ENCODE data around the gene LIPG. TPM values are rescaled to one million over a fixed set of nuclear protein-coding genes. Genes with fewer than 3 reads are reported as not detected.

The LIPG gene
- total RNA-seq, 2 donors from 2014 or later = not detected

DNA sequence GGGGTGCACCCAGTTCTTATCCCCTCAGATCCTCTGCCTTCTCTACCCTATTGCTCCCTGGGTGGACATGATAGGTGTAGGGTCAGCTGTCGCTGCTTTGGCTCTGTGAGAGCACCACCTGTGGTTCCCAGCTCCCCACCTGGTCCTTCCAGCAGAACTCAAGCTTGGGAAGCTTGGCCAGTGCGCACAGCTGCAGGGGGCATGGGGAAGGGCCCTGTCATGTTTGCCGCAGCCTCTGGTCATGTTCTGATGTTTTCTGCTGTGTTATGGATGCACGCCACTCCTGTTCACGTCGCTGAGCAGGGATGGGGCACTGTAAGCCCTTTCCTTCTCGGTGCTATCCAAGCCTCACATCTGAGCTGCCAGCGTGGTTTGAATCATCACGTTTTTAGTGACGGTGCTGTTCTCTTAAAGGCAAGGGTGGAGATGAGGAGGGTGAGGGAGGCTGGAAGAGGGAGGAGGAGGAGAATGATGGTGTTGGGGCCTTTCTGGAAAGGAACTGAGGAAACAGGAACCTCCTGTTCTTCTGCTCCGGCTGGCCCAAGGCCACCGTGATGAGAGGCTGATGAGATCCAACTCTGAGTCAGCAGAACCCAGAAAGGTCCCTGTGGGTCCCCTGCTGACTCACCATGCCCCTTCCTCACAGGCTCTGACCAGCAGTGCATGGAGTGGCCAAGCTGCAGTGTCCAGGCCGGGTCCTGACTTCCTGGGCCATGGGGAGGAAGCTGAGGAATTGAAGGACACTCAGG, 78.0 kb downstream of the LIPG start:
- H3K36me3 Mint-ChIP-seq (ENCODE audit: low read depth) = no peaks in the 10 kb centered on the region
- no peak for ATAC-seq (replicated peaks)
- no peaks in the 10 kb centered on the region for H3K9me3 Mint-ChIP-seq
- H3K4me1 Mint-ChIP-seq = no peaks in the 10 kb centered on the region
- H3K27ac Mint-ChIP-seq = no peak overlapping the region
- H3K27me3 Mint-ChIP-seq = peaks cover 7% of the 10 kb centered on the region
- no peak overlapping the region for H3K4me3 Mint-ChIP-seq

DNA sequence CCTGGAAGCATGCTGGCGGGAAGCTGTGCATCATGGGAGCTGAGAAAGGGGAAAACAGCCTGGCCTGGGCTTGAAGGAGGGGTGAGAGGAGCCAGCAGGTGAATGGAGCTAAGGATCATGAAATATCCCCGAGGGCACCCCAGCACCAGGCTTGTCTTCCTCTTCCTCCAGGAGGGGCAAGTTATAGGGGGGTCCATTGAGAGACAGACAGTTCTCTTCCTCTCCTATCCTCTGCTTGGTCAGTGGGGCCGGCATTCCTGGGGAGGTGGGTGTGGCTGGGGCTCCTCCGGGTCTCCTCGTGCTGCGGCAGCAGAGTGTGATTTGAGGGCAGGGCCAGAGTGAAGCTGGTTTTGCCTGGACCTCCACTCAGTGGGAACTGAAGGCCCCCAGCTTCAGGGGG, 78.9 kb downstream of the LIPG start:
- no peaks in the 10 kb centered on the region for H3K36me3 Mint-ChIP-seq (ENCODE audit: low read depth)
- peaks cover 7% of the 10 kb centered on the region for H3K27me3 Mint-ChIP-seq
- H3K4me3 Mint-ChIP-seq = no peak overlapping the region
- no peaks in the 10 kb centered on the region for H3K9me3 Mint-ChIP-seq
- ATAC-seq (replicated peaks) = no peak
- H3K4me1 Mint-ChIP-seq = no peaks in the 10 kb centered on the region
- no peak overlapping the region for H3K27ac Mint-ChIP-seq

DNA sequence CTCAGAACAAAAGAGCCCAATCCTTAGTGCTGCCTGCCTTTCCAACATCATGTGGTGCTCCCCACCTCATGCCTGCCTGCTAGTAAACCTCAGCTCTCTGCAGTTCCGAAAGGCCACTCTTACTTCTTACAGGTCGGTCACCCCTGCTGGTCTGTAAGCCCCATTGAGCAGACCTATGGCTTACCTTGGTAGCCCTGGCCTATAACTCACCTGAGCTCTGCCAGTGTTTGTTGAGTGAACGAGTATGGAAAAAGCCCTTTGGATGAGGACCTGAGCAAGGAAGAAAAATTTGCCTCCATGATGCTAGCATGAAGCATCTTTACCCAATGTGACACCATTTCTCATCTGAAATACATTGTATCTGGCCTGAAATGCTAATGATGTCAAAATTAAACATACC, 83.3 kb downstream of the LIPG start:
- no peak for ATAC-seq (replicated peaks)
- H3K36me3 Mint-ChIP-seq (ENCODE audit: low read depth) = no peaks in the 10 kb centered on the region
- no peak overlapping the region for H3K27ac Mint-ChIP-seq
- H3K4me3 Mint-ChIP-seq = no peak overlapping the region
- H3K27me3 Mint-ChIP-seq = peaks cover 4% of the 10 kb centered on the region
- no peaks in the 10 kb centered on the region for H3K9me3 Mint-ChIP-seq
- H3K4me1 Mint-ChIP-seq = no peaks in the 10 kb centered on the region

DNA sequence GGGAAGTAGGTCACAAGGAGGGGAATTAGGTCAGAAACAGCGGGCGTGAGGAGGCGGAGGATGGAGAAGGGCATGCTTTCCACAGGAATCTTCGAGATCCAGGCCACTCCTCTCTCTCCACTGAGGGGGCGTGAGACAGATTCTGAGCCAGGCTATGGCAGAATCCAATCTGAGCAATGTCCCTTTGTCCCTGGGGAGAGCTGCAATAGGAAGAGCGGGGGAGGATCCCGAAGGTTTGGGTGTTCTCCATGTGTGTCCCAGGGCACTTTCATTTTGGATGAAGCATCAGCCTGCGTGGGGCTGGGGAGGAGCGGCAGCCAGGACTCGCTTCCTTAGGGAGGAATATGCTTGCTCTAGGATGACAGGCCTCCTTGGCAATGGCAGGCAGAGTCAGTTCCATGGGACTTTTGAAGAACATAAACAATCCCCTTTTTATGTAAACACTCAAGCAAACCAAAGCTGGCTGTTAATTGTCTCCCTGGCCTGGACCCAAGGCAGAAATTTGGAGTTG, 84.0 kb downstream of the LIPG start:
- H3K27me3 Mint-ChIP-seq = peaks cover 4% of the 10 kb centered on the region
- H3K9me3 Mint-ChIP-seq = no peaks in the 10 kb centered on the region
- no peak overlapping the region for H3K4me3 Mint-ChIP-seq
- ATAC-seq (replicated peaks) = no peak
- H3K4me1 Mint-ChIP-seq = no peaks in the 10 kb centered on the region
- no peaks in the 10 kb centered on the region for H3K36me3 Mint-ChIP-seq (ENCODE audit: low read depth)
- no peak overlapping the region for H3K27ac Mint-ChIP-seq

DNA sequence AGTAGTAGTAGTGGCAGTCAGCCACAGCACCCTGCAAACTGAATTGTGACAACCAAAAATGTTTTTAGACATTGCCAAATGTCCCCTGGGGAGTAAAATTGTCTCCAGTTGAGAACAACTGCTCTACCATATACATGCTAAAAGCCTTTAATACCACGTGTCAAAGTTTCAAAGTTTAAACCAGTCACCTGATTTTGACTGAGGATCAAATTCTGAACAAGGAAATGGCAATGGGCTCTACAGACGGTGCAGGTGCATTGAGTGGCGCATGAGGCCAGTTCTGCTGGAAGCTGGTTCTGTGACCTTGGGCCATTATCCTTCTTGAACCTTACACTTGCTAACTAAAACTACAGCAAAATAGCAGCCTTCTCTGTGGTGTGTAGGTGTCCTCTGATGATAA, 85.0 kb downstream of the LIPG start:
- Mint-ChIP-seq H3K4me1 (no peaks in the 10 kb centered on the region), H3K27ac (no peak overlapping the region), H3K36me3 (ENCODE audit: low read depth) (no peaks in the 10 kb centered on the region), H3K4me3 (no peak overlapping the region), H3K9me3 (no peaks in the 10 kb centered on the region), H3K27me3 (peaks cover 4% of the 10 kb centered on the region)
- ATAC-seq (replicated peaks) = no peak

DNA sequence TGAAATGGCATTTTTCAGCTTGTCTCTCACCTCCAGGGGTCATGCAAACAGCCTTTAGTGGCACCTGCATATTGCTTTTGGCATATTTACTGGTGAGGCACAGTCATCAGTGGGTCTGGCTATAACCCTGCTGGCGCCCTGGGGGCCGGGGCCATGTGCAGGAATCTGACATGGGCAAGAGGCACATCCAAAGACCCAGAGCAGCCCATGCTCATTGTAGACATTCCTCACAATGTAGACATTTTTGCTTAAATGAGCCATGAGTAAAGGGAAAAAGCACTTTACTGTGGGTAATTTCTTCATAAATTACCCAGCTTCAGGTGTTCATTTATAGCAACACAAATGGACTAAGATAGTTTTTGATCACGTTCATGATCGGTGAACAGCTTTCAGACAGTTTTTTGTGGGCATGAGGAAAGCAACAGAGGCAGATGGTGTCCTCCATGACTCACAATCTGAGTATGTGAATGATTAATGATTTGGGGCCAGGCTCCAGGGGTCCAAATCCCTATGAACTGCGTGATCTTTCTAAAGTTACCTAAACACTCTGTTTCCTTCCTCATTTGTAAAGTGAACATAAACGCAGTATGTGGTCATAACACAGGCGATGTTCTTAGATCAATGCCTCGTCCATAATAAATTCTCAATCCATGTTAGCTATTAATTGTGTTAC, 85.8 kb downstream of the LIPG start:
- Mint-ChIP-seq H3K36me3 (ENCODE audit: low read depth) (no peaks in the 10 kb centered on the region), H3K4me1 (no peaks in the 10 kb centered on the region), H3K9me3 (no peaks in the 10 kb centered on the region), H3K27ac (no peak overlapping the region), H3K4me3 (no peak overlapping the region), H3K27me3 (peaks cover 4% of the 10 kb centered on the region)
- ATAC-seq (replicated peaks) = no peak

DNA sequence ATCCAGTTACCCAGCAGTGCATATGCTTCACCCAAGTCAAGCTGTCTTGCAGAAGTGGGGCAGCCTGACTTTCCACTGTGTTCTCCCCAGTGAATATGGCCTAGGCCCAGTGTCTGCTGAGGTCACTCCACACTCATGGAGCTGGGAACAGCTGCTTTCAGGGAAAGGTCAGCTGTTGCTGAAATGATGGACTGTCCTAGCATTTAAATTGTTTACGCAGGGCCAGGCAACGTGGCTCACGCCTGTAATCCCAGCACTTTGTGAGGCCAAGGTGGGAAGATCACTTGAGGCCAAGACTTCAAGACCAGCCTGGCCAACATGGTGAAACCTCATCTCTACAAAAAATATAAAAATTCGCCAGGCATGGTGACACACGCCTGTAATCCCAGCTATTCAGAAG, 86.5 kb downstream of the LIPG start:
- Mint-ChIP-seq H3K9me3 (no peaks in the 10 kb centered on the region), H3K27ac (no peak overlapping the region), H3K27me3 (peaks cover 4% of the 10 kb centered on the region), H3K36me3 (ENCODE audit: low read depth) (no peaks in the 10 kb centered on the region), H3K4me3 (no peak overlapping the region), H3K4me1 (no peaks in the 10 kb centered on the region)
- ATAC-seq (replicated peaks) = no peak

Other genes with a start within 250 kb of the LIPG start
- gene DYM, start 101.4 kb upstream of the LIPG start, total RNA-seq = 10 to 100 TPM; 77.1 to 81.1 TPM
- 10 to 100 TPM; 15.6 to 17.4 TPM for gene C18orf32, start 74.8 kb upstream of the LIPG start, total RNA-seq
- 1,000 to 10,000 TPM; 1,803 to 1,918 TPM for gene RPL17, start 69.6 kb upstream of the LIPG start, total RNA-seq

Measured in activated T-helper 17 cell treated with anti-CD3 and anti-CD28 coated beads, Interleukin-2, amount 50 U/mL, for 72 hours (primary cell).